ENCODE data around the gene CNOT1.

CNOT1 gene

GRCh38 chr16:58644765-58645487, 15.3 kb upstream of the CNOT1 start:
- Histone ChIP-seq H3K4me1 (ENCODE audit: control insufficient read depth, low read length) (no peaks in the 10 kb centered on the region), H3F3A (ENCODE audit: control insufficient read depth, insufficient read depth) (no peaks in the 10 kb centered on the region), H3K27me3 (ENCODE audit: control insufficient read depth, low read length) (no peaks in the 10 kb centered on the region), H3K4me2 (ENCODE audit: low read length) (no peak overlapping the region), H3K36me3 (ENCODE audit: control insufficient read depth, low read length) (no peaks in the 10 kb centered on the region), H4K20me1 (ENCODE audit: control insufficient read depth, insufficient read depth, low read depth, low read length) (no peaks in the 10 kb centered on the region), H3K27ac (ENCODE audit: low read depth, low read length) (no peak overlapping the region), H3K9me2 (replicated peaks; ENCODE audit: control insufficient read depth, low read length) (no peaks in the 10 kb centered on the region), H3K9me3 (ENCODE audit: control insufficient read depth, insufficient read depth, low read length) (no peaks in the 10 kb centered on the region), H3K79me2 (ENCODE audit: control insufficient read depth, low read length) (no peaks in the 10 kb centered on the region), H3K4me3 (ENCODE audit: low read length) (no peak overlapping the region)
- TF ChIP-seq EZH2phosphoT487 (IDR thresholded peaks at IDR 0.05; ENCODE audit: borderline replicate concordance, low read length) (no peak), CTCF (IDR thresholded peaks at IDR 0.05; ENCODE audit: low read depth, low read length, poor library complexity, severe bottlenecking) (no peak)

GRCh38 chr16:58644108-58644507, 14.5 kb upstream of the CNOT1 start:
- Histone ChIP-seq H3K79me2 (ENCODE audit: control insufficient read depth, low read length) (no peaks in the 10 kb centered on the region), H3K27me3 (ENCODE audit: control insufficient read depth, low read length) (no peaks in the 10 kb centered on the region), H3K36me3 (ENCODE audit: control insufficient read depth, low read length) (no peaks in the 10 kb centered on the region), H3K9me3 (ENCODE audit: control insufficient read depth, insufficient read depth, low read length) (no peaks in the 10 kb centered on the region), H3K9me2 (replicated peaks; ENCODE audit: control insufficient read depth, low read length) (no peaks in the 10 kb centered on the region), H3K4me2 (ENCODE audit: low read length) (no peak overlapping the region), H3K4me1 (ENCODE audit: control insufficient read depth, low read length) (no peaks in the 10 kb centered on the region), H3F3A (ENCODE audit: control insufficient read depth, insufficient read depth) (no peaks in the 10 kb centered on the region), H4K20me1 (ENCODE audit: control insufficient read depth, insufficient read depth, low read depth, low read length) (no peaks in the 10 kb centered on the region), H3K27ac (ENCODE audit: low read depth, low read length) (no peak overlapping the region), H3K4me3 (ENCODE audit: low read length) (no peak overlapping the region)
- TF ChIP-seq EZH2phosphoT487 (IDR thresholded peaks at IDR 0.05; ENCODE audit: borderline replicate concordance, low read length) (no peak), CTCF (IDR thresholded peaks at IDR 0.05; ENCODE audit: low read depth, low read length, poor library complexity, severe bottlenecking) (no peak)

GRCh38 chr16:58640949-58641348, 11.3 kb upstream of the CNOT1 start:
- no peak overlapping the region for H3K4me3 ChIP-seq (ENCODE audit: low read length)
- no peak overlapping the region for H3K27ac ChIP-seq (ENCODE audit: low read depth, low read length)
- no peaks in the 10 kb centered on the region for H3K9me3 ChIP-seq (ENCODE audit: control insufficient read depth, insufficient read depth, low read length)
- no peak for TF ChIP-seq CTCF (IDR thresholded peaks at IDR 0.05; ENCODE audit: low read depth, low read length, poor library complexity, severe bottlenecking)
- no peak for TF ChIP-seq EZH2phosphoT487 (IDR thresholded peaks at IDR 0.05; ENCODE audit: borderline replicate concordance, low read length)
- no peaks in the 10 kb centered on the region for H3F3A ChIP-seq (ENCODE audit: control insufficient read depth, insufficient read depth)
- no peaks in the 10 kb centered on the region for H3K79me2 ChIP-seq (ENCODE audit: control insufficient read depth, low read length)
- H3K27me3 ChIP-seq (ENCODE audit: control insufficient read depth, low read length): no peaks in the 10 kb centered on the region
- no peaks in the 10 kb centered on the region for H4K20me1 ChIP-seq (ENCODE audit: control insufficient read depth, insufficient read depth, low read depth, low read length)
- H3K4me1 ChIP-seq (ENCODE audit: control insufficient read depth, low read length): no peaks in the 10 kb centered on the region
- no peaks in the 10 kb centered on the region for H3K36me3 ChIP-seq (ENCODE audit: control insufficient read depth, low read length)
- no peak overlapping the region for H3K4me2 ChIP-seq (ENCODE audit: low read length)
- H3K9me2 ChIP-seq (replicated peaks; ENCODE audit: control insufficient read depth, low read length): no peaks in the 10 kb centered on the region

Measured in DOHH2 (cell line).